ENCODE results near the gene PPP2R5E.
"Not testable (repeated sequence)": the region's sequence is repeated elsewhere in the genome, so short reads cannot be mapped to it uniquely, and the experiment has no call there.

Gene PPP2R5E

GRCh38 chr14:63393012-63393411 is 150.2 kb downstream of the PPP2R5E start:
- Histone ChIP-seq H3K9me3 (no peaks in the 10 kb centered on the region), H3K4me1 (no peaks in the 10 kb centered on the region), H3K27me3 (ENCODE audit: low read depth) (no peaks in the 10 kb centered on the region), H3K36me3 (replicated peaks) (peaks cover 23% of the 10 kb centered on the region), H3K4me3 (no peak overlapping the region)
- in situ Hi-C loops (cut with MboI; ENCODE audit: low sequenced_read_pairs) = loop anchor here (25.0 kb wide), 2 partner anchors 369 to 919 kb away; no protein-coding TSS in a partner anchor
- DNase-seq (ENCODE audit: low spot score in 2 of 2) = no peak

DNA sequence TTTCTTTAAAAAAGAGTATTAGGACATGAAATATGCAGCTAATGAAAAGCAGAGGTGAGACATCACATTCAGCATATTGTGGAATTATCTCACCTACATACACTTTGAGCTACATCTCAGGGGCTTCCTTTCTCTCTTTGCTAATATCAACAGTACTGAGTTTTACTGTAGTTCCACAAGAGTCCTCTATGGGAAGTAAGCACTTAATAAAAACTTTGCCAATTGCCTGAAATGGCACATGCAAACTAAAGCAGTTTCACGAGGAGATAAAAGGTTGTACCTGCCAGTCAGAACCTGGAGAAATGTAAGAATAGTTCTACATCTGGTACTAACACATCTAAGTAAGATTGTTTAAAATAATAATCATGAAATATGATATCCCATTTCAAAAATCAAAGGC is 150.9 kb downstream of the PPP2R5E start:
- H3K4me3 ChIP-seq = no peak overlapping the region
- H3K9me3 ChIP-seq = no peaks in the 10 kb centered on the region
- in situ Hi-C loops (cut with MboI; ENCODE audit: low sequenced_read_pairs) = loop anchor here (25.0 kb wide), 2 partner anchors 370 to 920 kb away; no protein-coding TSS in a partner anchor
- H3K36me3 ChIP-seq (replicated peaks) = peaks cover 23% of the 10 kb centered on the region
- DNase-seq (ENCODE audit: low spot score in 2 of 2) = no peak
- 0 out of 2 replicates have a peak, but pooled peaks cover 3% of the 10 kb centered on the region for H3K4me1 ChIP-seq
- no peaks in the 10 kb centered on the region for H3K27me3 ChIP-seq (ENCODE audit: low read depth)

GRCh38 chr14:63388766-63389431 is 154.3 kb downstream of the PPP2R5E start:
- in situ Hi-C loops (cut with MboI; ENCODE audit: low sequenced_read_pairs) = loop anchor here (25.0 kb wide), 2 partner anchors 373 to 923 kb away; no protein-coding TSS in a partner anchor
- Histone ChIP-seq H3K4me1 (0 out of 2 replicates have a peak, but pooled peaks cover 3% of the 10 kb centered on the region), H3K36me3 (replicated peaks) (peaks cover 28% of the 10 kb centered on the region), H3K4me3 (no peak overlapping the region), H3K27me3 (ENCODE audit: low read depth) (no peaks in the 10 kb centered on the region), H3K9me3 (no peaks in the 10 kb centered on the region)
- peak; percentile 26 to 74 for DNase-seq (ENCODE audit: low spot score in 2 of 2)

DNA sequence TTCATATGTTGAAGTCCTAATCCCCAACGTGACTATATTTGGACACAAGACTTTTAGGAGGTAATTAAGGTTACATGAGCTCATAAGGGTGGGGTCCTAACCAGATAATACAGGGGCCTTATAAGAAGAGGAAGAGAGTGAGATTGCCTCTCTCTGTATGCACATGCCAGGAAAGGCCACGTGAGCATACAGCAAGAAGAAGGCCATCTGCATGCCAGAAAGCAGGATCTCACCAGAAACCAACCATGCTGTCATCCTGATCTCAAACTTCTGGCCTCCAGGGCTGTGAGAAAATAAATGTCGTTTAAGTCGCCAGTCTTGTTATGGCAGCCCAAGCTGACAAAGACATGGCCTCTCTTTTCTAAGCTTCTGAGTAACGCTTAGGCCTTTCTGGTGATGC is 155.5 kb downstream of the PPP2R5E start:
- in situ Hi-C loops (cut with MboI; ENCODE audit: low sequenced_read_pairs) = loop anchor here (25.0 kb wide), 2 partner anchors 375 to 925 kb away; no protein-coding TSS in a partner anchor
- no peaks in the 10 kb centered on the region for H3K9me3 ChIP-seq
- H3K4me1 ChIP-seq = 0 out of 2 replicates have a peak, but pooled peaks cover 3% of the 10 kb centered on the region
- no peaks in the 10 kb centered on the region for H3K27me3 ChIP-seq (ENCODE audit: low read depth)
- H3K4me3 ChIP-seq = no peak overlapping the region
- no peak for DNase-seq (ENCODE audit: low spot score in 2 of 2)
- H3K36me3 ChIP-seq (replicated peaks) = peaks cover 30% of the 10 kb centered on the region

GRCh38 chr14:63383776-63384367 is 159.3 kb downstream of the PPP2R5E start:
- DNase-seq (ENCODE audit: low spot score in 2 of 2) = no peak
- in situ Hi-C loops (cut with MboI; ENCODE audit: low sequenced_read_pairs) = loop anchor here (25.0 kb wide), 2 partner anchors 378 to 928 kb away; no protein-coding TSS in a partner anchor
- Histone ChIP-seq H3K4me1 (0 out of 2 replicates have a peak, but pooled peaks cover 3% of the 10 kb centered on the region), H3K9me3 (no peaks in the 10 kb centered on the region), H3K36me3 (replicated peaks) (peaks cover 36% of the 10 kb centered on the region), H3K4me3 (no peak overlapping the region), H3K27me3 (ENCODE audit: low read depth) (no peaks in the 10 kb centered on the region)

DNA sequence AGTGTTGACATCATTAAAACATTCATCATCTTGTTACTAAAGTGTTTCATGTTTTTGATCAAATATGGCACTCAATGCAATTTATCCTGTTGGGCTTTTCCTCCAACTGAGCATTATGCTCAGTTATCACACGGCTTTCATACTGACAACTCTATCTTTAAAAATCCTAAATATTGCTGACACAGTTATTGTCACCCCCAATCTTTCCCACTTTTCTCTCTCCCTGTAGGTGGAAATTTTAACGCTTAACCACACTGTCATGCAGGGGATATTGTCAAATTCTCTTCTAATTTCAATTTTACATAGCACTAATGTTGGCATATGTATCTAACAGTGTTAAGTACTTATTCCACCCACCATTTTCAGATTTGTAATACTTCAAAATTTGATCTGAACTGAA is 164.7 kb downstream of the PPP2R5E start:
- Histone ChIP-seq H3K36me3 (replicated peaks) (peaks cover 35% of the 10 kb centered on the region), H3K4me1 (no peaks in the 10 kb centered on the region), H3K4me3 (no peak overlapping the region), H3K27me3 (ENCODE audit: low read depth) (no peaks in the 10 kb centered on the region), H3K9me3 (no peaks in the 10 kb centered on the region)
- in situ Hi-C loops (cut with MboI; ENCODE audit: low sequenced_read_pairs) = loop anchor here (25.0 kb wide), 2 partner anchors 384 to 934 kb away; no protein-coding TSS in a partner anchor
- no peak for DNase-seq (ENCODE audit: low spot score in 2 of 2)

- H3K9me3 ChIP-seq = no peaks in the 10 kb centered on the region
- in situ Hi-C loops (cut with MboI; ENCODE audit: low sequenced_read_pairs) = loop anchor here (25.0 kb wide), 2 partner anchors 387 to 937 kb away; no protein-coding TSS in a partner anchor
- peaks cover 16% of the 10 kb centered on the region for H3K36me3 ChIP-seq (replicated peaks)
- H3K4me3 ChIP-seq = no peak overlapping the region
- H3K4me1 ChIP-seq = no peaks in the 10 kb centered on the region
- DNase-seq (ENCODE audit: low spot score in 2 of 2) = no peak
- no peaks in the 10 kb centered on the region for H3K27me3 ChIP-seq (ENCODE audit: low read depth)
Measured at GRCh38 chr14:63375769-63376168, 167.4 kb downstream of the PPP2R5E start.

- in situ Hi-C loops (cut with MboI; ENCODE audit: low sequenced_read_pairs); H3K4me3 ChIP-seq; H3K27me3 ChIP-seq (ENCODE audit: low read depth); H3K9me3 ChIP-seq; DNase-seq (ENCODE audit: low spot score in 2 of 2); H3K4me1 ChIP-seq: not testable (repeated sequence)
- H3K36me3 ChIP-seq (replicated peaks) = peaks cover 12% of the 10 kb centered on the region
Measured at GRCh38 chr14:63371613-63372012, 171.6 kb downstream of the PPP2R5E start.

GRCh38 chr14:63371033-63371432 is 172.1 kb downstream of the PPP2R5E start:
- in situ Hi-C loops (cut with MboI; ENCODE audit: low sequenced_read_pairs) = no loop called here

GRCh38 chr14:63367742-63368364 is 175.3 kb downstream of the PPP2R5E start:
- H3K4me1 ChIP-seq = no peaks in the 10 kb centered on the region
- H3K27me3 ChIP-seq (ENCODE audit: low read depth) = no peaks in the 10 kb centered on the region
- no peak overlapping the region for H3K4me3 ChIP-seq
- H3K9me3 ChIP-seq = no peaks in the 10 kb centered on the region
- in situ Hi-C loops (cut with MboI; ENCODE audit: low sequenced_read_pairs) = no loop called here
- no peaks in the 10 kb centered on the region for H3K36me3 ChIP-seq (replicated peaks)
- no peak for DNase-seq (ENCODE audit: low spot score in 2 of 2)

More at GRCh38 chr14:63371033-63371432, 172.1 kb downstream of the PPP2R5E start:
- no peaks in the 10 kb centered on the region for H3K4me1 ChIP-seq
- no peaks in the 10 kb centered on the region for H3K27me3 ChIP-seq (ENCODE audit: low read depth)
- no peaks in the 10 kb centered on the region for H3K9me3 ChIP-seq
- no peak overlapping the region for H3K4me3 ChIP-seq
- DNase-seq (ENCODE audit: low spot score in 2 of 2) = no peak
- H3K36me3 ChIP-seq (replicated peaks) = peaks cover 12% of the 10 kb centered on the region

GRCh38 chr14:63362389-63362819 is 180.8 kb downstream of the PPP2R5E start:
- no peak overlapping the region for H3K4me3 ChIP-seq
- in situ Hi-C loops (cut with MboI; ENCODE audit: low sequenced_read_pairs) = no loop called here
- H3K4me1 ChIP-seq = no peaks in the 10 kb centered on the region
- H3K27me3 ChIP-seq (ENCODE audit: low read depth) = peaks cover 6% of the 10 kb centered on the region
- DNase-seq (ENCODE audit: low spot score in 2 of 2) = no peak
- no peaks in the 10 kb centered on the region for H3K36me3 ChIP-seq (replicated peaks)
- H3K9me3 ChIP-seq = no peaks in the 10 kb centered on the region

GRCh38 chr14:63361790-63362189 is 181.4 kb downstream of the PPP2R5E start:
- Histone ChIP-seq H3K4me1 (no peaks in the 10 kb centered on the region), H3K4me3 (no peak overlapping the region), H3K9me3 (no peaks in the 10 kb centered on the region), H3K36me3 (replicated peaks) (no peaks in the 10 kb centered on the region), H3K27me3 (ENCODE audit: low read depth) (peaks cover 6% of the 10 kb centered on the region)
- in situ Hi-C loops (cut with MboI; ENCODE audit: low sequenced_read_pairs) = no loop called here
- no peak for DNase-seq (ENCODE audit: low spot score in 2 of 2)

DNA sequence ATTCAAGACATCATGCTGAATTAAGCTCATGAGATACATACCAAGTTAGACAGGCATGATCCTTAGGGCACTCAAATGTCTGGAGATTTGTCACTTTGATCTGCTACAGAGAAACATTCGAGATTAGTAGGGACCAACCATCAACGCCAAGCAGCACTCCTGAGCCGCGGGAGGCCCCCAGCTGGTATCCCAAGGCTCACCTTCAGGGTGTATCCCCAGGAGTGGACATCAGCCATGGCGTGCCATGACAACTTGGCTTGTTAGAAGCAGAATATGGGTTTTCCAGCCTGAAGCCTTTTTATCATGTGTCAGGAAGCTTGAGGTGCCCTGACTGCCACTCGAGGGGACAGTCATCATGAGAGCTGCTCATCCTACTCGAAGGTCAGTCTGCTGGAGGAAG is 185.3 kb downstream of the PPP2R5E start:
- DNase-seq (ENCODE audit: low spot score in 2 of 2) = no peak
- no peaks in the 10 kb centered on the region for H3K9me3 ChIP-seq
- peaks cover 6% of the 10 kb centered on the region for H3K27me3 ChIP-seq (ENCODE audit: low read depth)
- H3K4me3 ChIP-seq = no peak overlapping the region
- in situ Hi-C loops (cut with MboI; ENCODE audit: low sequenced_read_pairs) = no loop called here
- no peaks in the 10 kb centered on the region for H3K36me3 ChIP-seq (replicated peaks)
- H3K4me1 ChIP-seq = no peaks in the 10 kb centered on the region

- no peaks in the 10 kb centered on the region for H3K9me3 ChIP-seq
- in situ Hi-C loops (cut with MboI; ENCODE audit: low sequenced_read_pairs) = no loop called here
- 0 out of 2 replicates have a peak, but pooled peaks cover 5% of the 10 kb centered on the region for H3K27me3 ChIP-seq (ENCODE audit: low read depth)
- H3K4me3 ChIP-seq = no peak overlapping the region
- no peaks in the 10 kb centered on the region for H3K4me1 ChIP-seq
- DNase-seq (ENCODE audit: low spot score in 2 of 2) = no peak
- no peaks in the 10 kb centered on the region for H3K36me3 ChIP-seq (replicated peaks)
Measured at GRCh38 chr14:63345826-63346225, 197.4 kb downstream of the PPP2R5E start.

Measured in HAP-1 (cell line).